Loucy (cell line): ENCODE data around the gene SPSB1.

Experiments
- CTCF ChIP-seq: fragments of 200-600 bp; sonication (generic); conservative IDR thresholded peaks from 2 replicates; pipeline ENCODE4 v1.5.1; 2014; ENCODE audit warnings: mild to moderate bottlenecking, antibody characterized with exemption, low read length
- EZH2phosphoT487 ChIP-seq: fragments of 200-600 bp; IDR thresholded peaks from 2 replicates; pipeline ENCODE4 v1.6.1; 2018; ENCODE audit warnings: antibody characterized with exemption, mild to moderate bottlenecking, moderate library complexity, borderline replicate concordance

- TF ChIP-seq CTCF, result no peak
- TF ChIP-seq EZH2phosphoT487, result no peak
Observed at GRCh38 chr1:9303916-9304315, 11.2 kb downstream of the SPSB1 start.
